ENCODE measurements around the gene MEAK7. TPM values are rescaled to one million over a fixed set of nuclear protein-coding genes. Genes with fewer than 3 reads are reported as not detected.

MEAK7 gene
- total RNA-seq, 1 donor from 2014 or later = 5.3 TPM

DNA sequence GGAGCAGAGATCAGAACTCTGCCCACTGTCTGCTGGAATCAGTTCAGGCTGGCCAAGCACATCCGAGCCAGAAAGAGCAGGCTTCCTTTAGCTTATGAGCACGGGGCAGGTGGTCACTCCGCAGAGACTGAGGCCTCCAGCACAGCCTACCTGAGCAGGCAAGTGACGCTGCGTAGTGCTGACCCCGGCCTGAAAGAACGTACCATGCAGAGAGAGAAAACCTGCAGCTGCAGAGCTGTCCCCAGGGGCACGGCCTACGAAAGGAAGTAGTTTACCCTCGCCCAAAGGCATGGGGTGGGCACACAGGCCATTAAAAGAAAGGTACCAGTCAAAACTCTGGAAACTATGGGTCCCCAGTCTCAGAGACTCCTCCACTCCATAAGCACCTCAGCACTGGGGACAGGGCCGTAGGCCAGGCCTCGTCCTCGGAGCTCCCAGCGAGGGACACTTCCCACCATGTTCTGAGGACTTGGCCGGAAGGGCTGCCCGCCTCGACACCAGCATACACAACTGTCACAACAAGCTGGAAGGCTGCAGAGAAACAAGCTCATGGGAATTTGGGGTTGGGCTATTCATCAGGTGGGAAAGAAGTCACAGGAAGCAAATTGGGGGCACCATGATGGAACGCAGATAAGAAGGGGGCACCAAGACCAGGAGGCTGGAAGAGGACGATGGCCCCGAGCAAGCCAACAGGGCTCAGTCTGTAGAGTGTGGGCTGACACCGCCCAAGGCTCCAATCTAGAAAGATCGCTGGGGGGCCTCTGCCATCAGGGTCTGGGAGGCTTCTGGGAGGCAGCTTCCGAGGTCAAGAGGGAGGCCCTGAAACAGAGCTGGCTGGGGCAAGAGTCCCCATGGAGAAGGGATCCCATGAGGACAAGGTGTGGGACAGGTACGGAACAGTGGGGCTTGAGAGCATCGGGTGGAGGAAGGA is 21.2 kb downstream of the MEAK7 start:
- Histone ChIP-seq H3K4me3 (no peak overlapping the region), H3K36me3 (peaks cover 59% of the 10 kb centered on the region), H3K4me1 (peaks cover 8% of the 10 kb centered on the region), H3K27ac (replicated peaks) (no peak overlapping the region), H3K9me3 (replicated peaks) (no peaks in the 10 kb centered on the region), H3K27me3 (ENCODE audit: low read depth) (no peaks in the 10 kb centered on the region)
- TF ChIP-seq, protein P1, sequence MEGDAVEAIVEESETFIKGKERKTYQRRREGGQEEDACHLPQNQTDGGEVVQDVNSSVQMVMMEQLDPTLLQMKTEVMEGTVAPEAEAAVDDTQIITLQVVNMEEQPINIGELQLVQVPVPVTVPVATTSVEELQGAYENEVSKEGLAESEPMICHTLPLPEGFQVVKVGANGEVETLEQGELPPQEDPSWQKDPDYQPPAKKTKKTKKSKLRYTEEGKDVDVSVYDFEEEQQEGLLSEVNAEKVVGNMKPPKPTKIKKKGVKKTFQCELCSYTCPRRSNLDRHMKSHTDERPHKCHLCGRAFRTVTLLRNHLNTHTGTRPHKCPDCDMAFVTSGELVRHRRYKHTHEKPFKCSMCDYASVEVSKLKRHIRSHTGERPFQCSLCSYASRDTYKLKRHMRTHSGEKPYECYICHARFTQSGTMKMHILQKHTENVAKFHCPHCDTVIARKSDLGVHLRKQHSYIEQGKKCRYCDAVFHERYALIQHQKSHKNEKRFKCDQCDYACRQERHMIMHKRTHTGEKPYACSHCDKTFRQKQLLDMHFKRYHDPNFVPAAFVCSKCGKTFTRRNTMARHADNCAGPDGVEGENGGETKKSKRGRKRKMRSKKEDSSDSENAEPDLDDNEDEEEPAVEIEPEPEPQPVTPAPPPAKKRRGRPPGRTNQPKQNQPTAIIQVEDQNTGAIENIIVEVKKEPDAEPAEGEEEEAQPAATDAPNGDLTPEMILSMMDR (IDR thresholded peaks at IDR 0.05; ENCODE audit: borderline replicate concordance) = no peak
- no peak for DNase-seq
- intact Hi-C loops (cut with micrococcal nuclease) = no loop called here

DNA sequence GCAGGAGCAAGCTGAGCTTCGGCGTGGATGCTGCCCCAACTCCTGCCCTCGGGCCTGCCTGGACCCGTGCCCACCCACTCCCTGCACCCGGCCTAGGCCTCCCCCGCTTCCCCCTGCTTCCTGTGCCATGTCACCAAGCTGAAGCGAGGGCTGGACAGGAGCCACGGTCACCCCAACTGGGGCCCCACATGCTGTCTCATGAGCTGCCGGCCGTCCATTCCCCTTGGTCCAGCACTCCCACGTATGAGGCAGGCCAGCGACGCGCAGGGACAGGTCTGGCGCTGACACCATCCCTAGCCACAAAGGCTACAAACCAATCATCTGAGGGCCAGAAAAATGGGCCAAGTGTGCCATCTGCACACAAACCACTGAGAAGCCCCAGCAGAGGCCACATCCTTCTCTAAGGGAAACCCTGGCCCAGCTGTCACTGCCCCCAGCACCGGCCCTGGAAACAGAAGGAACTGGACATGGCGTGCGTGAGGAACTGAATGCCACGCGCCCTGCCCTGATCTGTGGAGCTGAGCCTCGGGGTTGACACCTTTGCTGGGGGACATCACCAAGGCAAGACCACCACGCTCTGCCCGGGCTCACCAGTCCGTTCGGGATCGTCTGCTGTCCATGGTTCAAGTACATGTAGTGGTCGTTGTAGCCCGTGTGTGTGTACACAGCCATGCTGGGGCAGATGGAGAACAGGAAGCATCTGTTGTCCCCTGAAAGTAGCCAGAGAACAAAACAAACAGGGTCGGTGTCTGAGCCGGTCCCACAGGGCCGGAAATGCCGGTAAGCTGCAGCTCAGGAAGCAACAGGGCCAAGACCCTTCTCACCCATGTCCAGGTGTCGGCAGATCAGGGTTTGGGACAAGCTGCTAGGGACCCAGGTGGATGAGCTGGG is 22.2 kb downstream of the MEAK7 start:
- Histone ChIP-seq H3K27ac (replicated peaks) (no peak overlapping the region), H3K4me3 (no peak overlapping the region), H3K36me3 (peaks cover 50% of the 10 kb centered on the region), H3K9me3 (replicated peaks) (no peaks in the 10 kb centered on the region), H3K27me3 (ENCODE audit: low read depth) (no peaks in the 10 kb centered on the region), H3K4me1 (peaks cover 8% of the 10 kb centered on the region)
- intact Hi-C loops (cut with micrococcal nuclease) = no loop called here
- TF ChIP-seq, protein P1 (IDR thresholded peaks at IDR 0.05; ENCODE audit: borderline replicate concordance) = no peak
- no peak for DNase-seq

DNA sequence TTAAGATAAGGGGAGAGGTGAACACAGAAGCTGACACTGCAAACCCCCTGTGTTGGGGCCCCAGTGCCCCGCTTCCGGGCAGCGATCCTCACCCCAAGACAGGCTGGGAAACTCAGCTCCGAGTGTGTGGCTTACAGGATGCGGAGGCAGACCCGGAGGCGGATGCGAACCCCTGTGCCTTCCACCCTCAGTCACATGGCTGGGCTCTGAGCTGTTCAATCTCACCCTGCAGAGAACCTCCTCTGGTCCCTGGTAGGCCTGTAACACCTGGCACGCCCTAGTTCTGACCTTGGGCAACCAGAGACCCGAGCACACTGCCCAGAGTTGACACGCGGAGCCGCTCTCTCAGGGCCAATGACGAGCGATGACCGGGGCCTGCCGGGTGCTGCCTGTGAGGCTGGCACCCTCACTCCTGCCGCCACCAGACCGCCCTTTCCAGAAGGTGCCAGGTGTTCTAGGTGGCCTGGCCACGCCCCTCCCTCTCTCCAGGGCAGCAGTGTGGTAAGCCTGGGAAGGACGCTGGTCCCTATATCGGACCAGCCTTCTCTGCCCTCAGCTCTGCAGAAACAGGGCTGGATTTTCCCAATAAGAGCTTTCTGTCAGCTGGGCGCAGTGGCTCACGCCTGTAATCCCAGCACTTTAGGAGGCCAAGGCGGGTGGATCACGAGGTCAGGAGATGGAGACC is 23.3 kb downstream of the MEAK7 start:
- TF ChIP-seq, protein P1 (IDR thresholded peaks at IDR 0.05; ENCODE audit: borderline replicate concordance) = no peak
- Histone ChIP-seq H3K36me3 (peaks cover 39% of the 10 kb centered on the region), H3K27me3 (ENCODE audit: low read depth) (no peaks in the 10 kb centered on the region), H3K4me1 (peaks cover 8% of the 10 kb centered on the region), H3K27ac (replicated peaks) (no peak overlapping the region), H3K9me3 (replicated peaks) (no peaks in the 10 kb centered on the region), H3K4me3 (no peak overlapping the region)
- intact Hi-C loops (cut with micrococcal nuclease) = no loop called here
- no peak for DNase-seq

DNA sequence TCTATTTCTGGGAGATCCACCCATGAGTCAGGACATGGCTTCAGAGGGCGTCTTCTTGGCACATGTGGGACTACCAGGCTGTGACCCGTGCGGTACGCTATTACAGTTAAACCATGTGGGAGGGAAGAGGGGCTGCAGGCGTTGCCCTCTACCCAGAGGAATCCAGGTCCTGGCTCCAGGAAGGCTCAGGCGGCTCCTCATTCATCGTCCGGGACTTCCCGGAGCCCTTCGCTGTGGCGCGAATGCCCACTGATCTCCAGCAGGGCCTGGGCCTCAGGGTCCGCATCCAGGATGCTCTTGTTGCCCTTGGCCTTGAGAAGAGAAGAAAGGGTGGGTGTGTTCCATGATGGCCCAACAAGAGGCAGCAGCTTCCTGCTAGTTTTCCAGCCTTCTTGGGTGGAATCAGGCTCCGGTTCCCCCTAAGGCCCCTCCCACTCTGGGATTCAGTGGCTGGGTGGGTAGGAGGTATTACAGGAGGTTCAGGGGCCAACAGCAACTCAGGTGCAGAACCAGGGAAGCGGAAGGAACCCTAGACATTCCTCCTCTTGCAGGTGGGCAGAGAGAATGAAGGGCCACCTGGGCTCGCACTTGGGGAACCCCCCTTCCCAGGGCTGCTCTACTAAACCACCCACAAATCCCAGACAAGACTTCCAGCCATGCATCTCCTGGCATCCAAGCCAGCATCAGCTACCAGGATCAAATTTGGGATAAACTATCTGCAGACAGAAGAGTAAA is 24.6 kb downstream of the MEAK7 start:
- intact Hi-C loops (cut with micrococcal nuclease) = no loop called here
- Histone ChIP-seq H3K27me3 (ENCODE audit: low read depth) (no peaks in the 10 kb centered on the region), H3K36me3 (peaks cover 30% of the 10 kb centered on the region), H3K4me3 (no peak overlapping the region), H3K4me1 (peaks cover 6% of the 10 kb centered on the region), H3K27ac (replicated peaks) (no peak overlapping the region), H3K9me3 (replicated peaks) (no peaks in the 10 kb centered on the region)
- TF ChIP-seq, protein P1 (IDR thresholded peaks at IDR 0.05; ENCODE audit: borderline replicate concordance) = no peak
- no peak for DNase-seq
